Measurements from ENCODE around the gene SLC7A4.
"Not testable (repeated sequence)": the region's sequence is repeated elsewhere in the genome, so short reads cannot be mapped to it uniquely, and the experiment has no call there.

Gene SLC7A4, protein sequence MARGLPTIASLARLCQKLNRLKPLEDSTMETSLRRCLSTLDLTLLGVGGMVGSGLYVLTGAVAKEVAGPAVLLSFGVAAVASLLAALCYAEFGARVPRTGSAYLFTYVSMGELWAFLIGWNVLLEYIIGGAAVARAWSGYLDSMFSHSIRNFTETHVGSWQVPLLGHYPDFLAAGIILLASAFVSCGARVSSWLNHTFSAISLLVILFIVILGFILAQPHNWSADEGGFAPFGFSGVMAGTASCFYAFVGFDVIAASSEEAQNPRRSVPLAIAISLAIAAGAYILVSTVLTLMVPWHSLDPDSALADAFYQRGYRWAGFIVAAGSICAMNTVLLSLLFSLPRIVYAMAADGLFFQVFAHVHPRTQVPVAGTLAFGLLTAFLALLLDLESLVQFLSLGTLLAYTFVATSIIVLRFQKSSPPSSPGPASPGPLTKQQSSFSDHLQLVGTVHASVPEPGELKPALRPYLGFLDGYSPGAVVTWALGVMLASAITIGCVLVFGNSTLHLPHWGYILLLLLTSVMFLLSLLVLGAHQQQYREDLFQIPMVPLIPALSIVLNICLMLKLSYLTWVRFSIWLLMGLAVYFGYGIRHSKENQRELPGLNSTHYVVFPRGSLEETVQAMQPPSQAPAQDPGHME

DNA sequence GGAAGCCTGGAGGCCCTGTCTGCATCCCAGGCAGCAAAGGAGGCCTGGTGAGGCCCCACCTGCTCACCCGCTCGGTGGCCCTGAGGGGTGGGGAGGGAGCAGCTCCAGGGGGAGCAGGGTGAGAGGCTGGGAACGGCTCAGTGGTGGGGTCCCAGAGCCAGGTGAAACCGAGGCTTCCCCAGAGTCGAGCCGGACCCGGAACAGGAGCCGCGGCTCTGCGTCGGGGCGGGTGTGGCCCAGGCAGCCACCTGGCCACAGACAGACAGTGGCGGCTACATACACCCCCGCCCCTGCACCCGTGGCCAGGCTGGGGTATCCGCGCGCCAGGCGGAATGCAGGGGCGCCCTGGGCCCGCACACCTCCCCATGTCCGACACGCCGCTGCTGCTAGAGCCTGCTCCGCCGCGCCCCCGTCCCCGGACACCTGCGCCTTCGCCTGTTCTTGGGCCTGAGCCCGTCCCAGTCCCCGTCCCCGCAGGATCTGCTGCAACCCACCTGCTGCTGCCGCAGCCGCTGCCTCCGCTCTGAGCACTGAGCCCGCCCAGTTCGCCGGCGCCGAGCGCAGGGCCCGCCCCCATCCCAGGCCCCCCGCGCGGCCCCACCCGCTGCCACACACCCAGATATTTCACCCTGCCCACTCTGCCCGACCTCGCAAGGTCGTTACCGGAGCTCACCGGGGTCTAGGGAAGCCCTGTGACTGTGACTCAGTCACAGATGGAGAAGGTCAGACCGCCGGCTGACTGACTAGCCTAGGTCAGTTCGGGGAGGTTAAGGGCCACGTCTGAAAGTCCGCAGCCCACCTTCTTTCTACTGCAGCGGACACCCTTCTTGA is at the start of gene SLC7A4:
TSS of gene SLC7A4 (minus strand) at position 525 of the 831 bp plus-strand sequence. CDS start 749 bp downstream, outside the sequence.
- DNase-seq = no peak

DNA sequence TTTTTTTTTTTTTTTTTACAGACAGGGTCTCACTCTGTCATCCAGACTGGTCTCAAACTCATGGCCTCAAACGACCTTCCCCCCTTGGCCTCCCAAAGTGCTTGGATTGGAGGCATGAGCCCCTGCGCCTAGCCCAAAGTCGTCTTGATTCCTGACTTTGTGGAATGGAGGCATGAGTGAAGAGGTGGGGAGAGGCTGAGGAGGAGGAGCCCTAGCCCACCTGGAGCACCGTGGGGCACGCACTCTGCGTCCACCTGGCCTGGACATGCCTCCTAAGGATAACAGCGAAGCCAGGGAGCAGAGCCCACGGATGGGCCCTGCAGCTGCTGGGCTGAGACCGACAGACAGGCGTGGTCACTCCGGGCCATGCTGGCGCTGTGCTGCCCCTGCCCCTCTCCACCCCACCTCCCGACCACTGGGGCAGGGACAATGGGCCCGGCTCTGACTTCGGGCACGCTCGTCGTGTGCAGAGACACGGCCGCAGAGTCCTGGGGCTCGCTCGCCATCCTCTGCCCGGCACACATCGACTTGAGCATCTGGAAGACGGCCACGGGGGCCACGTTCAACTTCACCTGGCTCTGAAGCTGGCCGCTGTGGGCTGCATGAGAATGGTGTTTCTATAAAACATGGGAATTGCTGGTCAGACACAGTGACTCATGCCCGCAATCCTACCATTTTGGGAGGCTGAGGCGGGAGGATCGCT is 48.2 kb upstream of the SLC7A4 start:
- DNase-seq = no peak

DNA sequence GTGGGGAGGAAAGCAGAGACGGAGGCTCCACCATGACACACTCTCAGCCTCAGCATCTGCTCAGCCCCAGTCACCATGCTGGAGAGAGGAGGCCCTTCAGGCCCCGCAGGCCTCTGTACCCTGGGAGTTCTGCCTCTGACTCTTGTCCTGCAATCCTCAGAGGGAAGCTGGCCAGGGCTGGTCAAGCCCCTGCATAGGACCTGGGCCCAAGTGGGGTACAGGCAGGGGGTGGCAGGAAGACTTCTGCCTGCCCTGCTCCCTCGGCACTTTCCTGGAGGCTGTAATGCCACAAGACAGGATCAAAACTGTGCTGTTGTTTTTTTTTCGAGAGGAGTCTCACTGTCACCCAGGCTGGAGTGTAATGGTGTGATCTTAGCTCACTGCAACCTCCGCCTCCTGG is 47.1 kb upstream of the SLC7A4 start:
- no peak for DNase-seq

DNA sequence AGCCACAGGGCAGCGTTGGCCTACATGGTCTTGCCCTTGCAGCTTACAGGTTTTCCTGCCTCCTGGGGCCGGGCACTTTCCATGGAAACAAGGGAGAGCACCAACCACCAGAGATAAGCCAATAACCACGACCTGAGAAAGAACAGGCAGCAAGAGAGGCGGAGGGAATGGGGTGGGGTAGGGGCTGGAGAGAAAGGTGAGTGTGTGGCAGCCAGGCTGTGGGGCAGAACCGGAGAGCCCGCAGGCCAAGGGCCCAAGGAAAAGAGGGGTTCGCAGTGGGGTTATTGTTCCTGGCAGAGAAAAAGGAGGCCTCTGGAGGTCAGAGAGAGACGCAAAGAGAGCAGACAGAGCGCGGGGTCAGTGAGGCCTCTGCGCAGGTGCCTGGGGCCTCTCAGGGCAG is 46.6 kb upstream of the SLC7A4 start:
- DNase-seq = no peak

DNA sequence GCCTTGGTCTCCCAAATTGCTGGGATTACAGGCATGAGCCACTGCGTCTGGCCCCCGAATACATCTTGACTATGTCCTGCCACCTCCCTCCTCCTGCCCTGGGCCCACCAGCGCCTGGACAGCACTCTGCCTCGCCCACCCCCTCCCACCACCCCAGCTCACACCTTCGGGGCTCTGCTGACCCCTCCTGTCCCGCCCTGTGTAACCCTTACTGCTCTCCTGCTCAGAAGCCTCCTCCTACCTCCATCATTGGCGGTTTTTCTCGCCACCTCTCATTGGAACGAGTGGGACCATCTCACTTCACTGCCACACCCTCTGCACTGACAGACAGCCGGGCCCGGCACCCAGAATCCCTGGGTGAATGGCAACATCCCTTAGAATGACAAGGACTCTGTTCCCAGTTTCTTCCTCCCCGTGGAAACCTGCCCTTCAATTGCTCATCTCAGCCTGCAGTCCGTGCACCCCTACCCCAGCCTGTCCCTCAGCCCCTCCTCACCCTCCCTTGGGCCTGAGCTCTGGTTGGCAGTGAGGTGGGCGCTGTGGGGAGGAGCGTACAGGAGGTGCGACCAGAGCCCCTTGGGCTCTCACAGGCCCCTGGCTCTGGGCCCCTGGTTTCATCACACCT is 45.6 kb upstream of the SLC7A4 start:
- DNase-seq = no peak

DNA sequence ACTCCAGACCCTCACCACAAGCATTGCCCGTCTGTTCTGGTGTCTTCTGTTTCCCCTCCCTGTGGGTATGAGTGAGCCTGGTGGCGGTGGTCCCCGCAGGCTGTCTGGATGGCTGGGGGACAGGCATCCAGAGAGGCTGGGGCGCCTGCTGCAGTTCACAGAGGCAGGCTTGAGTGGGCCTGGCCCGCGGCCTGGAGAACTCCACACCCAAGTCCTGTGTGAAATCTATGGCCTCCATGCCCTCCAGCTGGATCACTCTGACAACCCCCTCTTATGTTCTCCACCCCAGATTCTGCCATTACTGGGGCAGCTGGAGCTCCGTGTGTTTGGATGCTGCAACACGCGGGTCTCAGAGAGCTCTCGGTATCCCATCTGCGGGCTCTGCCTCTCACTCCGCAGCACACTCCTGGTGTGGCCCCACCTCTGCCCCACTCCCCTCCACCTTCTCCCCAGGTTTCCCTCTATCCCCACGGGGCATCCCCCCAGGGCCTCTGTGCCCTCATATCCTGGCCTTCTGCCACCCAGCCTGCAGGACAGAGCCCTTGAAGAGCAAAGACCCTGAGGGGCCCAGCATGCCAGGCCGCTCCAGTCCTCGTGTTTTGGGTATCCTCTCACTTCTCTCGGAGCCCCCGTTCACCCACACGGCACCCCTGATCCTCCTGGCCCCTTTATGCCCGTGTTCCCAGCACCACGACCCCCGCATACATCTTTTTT is 44.7 kb upstream of the SLC7A4 start:
- no peak for DNase-seq

DNA sequence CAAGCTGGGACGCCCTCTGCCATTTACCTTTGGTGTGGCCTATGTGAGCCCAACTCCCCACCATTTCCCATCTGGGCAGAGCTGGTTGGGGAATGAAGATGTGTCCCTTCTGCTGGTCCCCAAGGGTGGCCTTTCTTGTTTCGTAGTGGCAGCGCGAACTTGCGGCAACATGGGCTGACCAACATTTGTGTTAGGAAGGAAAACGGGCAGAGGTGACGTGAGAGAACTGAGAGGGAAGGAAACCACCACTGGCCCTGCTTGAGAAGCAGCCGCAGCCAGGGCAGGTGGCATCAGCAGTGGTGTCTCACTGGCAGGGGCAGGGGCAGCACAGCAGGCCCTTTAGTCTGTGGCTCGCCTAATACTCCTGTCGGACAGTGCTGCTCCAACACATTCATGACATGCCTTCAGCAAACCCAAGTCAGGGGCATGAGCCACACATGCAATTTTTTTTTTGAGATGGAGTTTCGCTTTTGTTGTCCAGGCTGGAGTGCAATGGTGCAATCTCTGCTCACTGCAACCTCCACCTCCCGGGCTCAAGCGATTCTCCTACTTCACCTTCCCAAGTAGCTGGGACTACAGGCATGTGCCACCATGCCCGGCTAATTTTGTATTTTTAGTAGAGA is 43.3 kb upstream of the SLC7A4 start:
- no peak for DNase-seq

DNA sequence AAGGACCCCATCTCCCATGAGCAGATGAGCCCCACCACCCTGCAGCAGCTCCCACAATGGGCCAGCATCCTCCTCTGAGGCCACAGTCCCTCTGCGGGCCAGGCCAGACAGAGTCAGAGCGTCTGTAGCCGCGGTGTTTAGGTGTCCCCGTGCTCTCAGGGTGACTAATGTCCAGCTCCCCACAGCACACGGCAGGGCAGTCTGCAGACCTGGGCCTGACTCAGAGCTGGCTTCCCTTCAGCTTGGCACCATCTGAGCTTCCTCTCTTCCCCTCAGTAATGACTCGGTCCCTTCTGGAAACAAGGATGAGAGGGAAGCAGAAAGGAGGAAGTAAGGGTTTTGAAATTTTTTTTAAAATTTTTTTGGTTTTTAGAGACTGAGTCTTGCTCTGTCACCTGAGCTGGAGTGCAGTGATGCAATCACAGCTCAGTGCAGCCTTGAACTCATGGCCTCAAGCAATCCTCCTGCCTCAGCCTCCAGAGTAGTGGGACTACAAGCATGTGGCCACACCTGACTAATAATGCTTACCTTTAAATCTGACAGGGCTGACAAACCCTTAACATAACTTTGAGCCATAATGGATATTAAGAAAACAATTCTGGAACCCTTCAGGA is 41.8 kb upstream of the SLC7A4 start:
- no peak for DNase-seq

DNA sequence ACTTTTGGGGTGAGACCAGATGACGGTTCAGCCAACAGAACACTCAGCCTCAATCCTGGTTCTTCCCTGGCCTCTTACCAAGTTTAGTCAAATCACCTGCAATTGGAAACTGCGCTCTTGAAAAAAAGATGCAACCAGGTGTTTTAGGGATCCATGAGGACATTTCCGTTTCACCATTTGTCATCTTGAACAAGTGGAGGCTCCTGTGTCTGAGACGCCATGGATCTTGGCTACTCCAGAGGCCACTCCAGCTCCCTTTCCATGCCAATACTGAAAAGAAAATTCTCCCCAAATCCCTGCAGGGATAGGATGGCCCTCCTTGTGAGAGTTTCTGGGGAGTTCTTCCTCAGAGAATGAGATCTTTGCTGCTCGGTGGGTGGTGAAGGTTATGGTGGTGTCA is 41.1 kb upstream of the SLC7A4 start:
- DNase-seq = no peak

DNA sequence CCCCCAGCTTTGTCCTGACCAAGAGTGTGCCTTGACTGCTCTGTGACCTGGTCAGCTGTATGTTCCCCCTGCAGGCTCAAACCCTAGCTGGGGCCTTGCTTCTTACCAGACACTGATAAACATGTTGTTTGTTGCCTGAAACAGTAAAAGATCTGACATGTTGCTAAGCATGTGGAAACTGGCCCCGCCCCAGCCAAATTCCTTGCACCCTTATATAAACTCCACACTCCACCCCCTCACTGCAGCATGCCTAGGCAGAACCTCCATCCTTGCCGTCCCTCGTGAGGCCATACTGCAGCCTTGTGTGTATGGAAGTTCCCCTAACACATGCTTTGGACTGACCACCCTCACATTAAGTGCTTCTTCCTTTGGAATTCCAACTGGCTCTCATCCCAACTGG is 40.7 kb upstream of the SLC7A4 start:
- no peak for DNase-seq

DNA sequence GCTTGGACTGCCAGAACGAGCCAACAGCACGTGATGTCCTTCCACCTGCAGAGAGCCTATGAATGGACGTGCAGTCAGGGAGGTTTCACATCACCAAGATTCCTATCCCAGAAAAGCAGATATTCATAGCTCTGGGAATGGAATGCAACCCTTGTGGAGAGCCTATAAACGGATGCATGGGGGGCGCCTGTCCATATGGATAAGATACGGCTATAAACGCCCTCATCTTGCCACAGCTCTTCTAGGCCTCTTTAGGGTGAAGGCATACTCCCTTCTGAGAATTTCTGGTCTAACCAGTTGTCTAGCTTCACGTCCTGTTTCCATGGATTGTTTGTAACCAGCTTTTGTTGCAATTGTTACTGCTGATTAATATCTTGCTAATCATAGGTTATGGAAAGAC is 39.4 kb upstream of the SLC7A4 start:
- not testable (repeated sequence) for DNase-seq

DNA sequence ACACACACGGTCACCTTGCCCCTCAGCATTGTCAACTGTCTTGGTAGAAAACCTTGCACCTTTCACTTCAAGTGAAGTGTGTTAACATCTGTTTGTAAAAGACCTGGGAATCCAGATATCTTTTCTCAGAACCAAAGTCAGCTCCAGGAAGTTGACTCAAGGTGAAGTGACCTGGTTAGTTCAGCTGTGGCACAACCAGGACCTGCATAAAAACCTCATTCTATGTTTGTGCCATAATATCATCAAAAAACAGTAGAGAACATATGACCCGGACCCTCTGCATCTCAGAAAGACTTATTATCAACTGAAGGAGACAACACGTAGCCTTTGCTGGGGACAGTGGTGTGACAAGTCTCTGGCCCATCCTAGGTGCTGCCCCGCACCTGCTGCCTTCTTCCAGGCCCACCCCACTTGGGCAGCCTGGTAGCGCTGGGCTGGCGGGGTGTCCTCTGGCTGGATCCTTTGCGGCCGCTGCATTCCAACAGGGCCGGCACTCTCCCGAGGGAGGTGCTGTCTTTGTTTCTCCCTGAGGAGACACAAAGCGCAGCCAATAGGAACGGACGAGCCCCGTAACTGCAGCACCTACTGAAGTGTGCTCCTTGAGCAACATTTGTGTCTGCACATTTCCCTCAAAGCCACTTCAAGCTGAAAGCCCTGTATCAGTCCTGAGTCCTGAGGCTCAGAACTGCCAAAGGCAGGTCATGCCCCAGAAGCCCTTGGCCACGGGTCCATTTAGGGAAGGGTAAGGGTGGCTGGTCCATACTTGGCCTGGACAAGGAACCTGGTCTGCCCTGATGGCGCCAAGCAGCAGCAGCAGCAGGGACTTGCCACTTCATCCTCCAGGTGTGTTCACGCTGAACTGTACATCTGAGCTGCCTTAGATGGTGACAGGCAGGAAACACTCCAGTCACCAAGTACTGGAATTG is 38.6 kb upstream of the SLC7A4 start:
- DNase-seq = no peak

DNA sequence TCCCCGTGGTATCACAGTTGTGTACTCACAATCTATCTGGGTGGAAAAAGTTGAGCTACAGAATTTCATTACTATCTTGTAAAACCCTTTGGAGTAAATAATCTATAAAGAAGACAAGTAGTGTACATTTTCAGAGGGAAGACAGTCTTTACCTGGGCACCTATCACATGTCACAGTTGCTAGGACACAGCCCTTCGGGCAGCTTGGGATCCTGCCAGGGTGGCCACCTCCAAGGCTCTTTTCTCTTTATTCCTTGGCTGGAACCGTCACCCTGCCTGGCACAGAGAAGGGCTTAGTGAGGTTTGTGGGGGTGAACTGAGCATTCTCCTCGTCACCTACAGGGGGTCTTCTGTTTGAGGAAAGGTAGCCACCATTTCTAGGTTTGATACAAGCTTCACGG is 37.0 kb upstream of the SLC7A4 start:
- no peak for DNase-seq

DNA sequence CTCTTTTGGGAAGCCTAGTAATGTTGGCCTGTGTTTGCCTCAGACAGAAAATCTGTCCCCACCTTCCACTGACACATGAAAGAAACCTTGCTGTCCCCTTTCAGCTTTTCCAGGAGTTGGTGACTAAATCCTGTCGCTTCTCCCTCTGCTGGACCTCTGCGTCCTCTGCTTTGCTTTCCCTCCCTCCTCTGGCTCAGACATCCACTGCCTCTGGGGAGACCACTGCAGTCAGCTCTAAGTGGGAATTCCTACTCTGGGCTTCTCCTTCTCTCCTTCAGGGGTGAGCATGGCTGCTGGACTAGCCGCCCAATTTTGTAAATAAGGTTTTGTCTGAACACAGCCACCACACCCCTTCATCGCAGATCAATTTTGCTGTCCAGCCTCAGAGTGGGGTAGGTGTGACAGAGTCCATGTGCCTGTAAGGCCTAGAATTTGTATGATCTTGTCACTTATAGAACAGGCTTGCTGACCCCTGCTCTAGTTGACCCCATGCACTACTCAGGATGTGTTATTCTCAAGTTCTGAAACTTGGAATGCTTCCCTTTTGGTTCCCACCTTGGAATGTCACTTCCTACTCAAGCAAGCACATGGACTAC is 36.4 kb upstream of the SLC7A4 start:
- no peak for DNase-seq

DNA sequence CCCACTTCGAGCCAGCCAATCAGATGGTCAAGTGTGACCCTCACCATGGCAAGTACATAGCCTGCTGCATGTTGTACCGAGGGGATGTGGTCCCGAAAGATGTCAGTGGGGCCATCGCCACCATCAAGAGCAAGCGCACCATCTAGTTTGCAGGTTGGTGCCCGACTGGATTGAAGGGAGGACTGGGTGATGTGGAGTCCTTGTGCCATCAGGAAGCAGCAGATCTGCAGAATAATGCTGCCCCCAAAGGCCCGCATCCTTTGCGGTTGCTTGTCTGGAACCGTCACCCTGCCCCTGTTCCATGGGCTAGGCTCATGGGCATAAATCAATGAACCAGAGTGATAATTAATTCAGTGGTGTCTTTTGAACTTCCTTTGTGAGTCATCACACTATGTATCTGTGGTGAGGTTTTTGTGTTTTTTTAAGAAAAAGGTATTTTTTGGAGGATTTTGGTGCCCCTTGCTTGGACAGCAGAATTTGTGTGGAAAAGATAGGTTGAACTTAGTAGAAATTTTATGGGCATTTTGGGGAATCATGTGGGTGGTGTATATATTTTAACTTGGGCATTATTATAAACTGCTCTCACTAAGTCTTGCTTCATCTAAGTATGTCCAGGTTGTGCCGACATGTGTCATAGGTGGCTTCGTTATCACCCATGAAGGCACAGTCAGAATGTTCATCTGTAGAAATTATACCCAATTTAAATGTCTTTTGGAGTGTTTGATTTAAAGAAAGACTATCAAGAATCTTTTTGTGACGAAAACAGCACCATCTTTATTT is 35.7 kb upstream of the SLC7A4 start:
- DNase-seq = no peak

DNA sequence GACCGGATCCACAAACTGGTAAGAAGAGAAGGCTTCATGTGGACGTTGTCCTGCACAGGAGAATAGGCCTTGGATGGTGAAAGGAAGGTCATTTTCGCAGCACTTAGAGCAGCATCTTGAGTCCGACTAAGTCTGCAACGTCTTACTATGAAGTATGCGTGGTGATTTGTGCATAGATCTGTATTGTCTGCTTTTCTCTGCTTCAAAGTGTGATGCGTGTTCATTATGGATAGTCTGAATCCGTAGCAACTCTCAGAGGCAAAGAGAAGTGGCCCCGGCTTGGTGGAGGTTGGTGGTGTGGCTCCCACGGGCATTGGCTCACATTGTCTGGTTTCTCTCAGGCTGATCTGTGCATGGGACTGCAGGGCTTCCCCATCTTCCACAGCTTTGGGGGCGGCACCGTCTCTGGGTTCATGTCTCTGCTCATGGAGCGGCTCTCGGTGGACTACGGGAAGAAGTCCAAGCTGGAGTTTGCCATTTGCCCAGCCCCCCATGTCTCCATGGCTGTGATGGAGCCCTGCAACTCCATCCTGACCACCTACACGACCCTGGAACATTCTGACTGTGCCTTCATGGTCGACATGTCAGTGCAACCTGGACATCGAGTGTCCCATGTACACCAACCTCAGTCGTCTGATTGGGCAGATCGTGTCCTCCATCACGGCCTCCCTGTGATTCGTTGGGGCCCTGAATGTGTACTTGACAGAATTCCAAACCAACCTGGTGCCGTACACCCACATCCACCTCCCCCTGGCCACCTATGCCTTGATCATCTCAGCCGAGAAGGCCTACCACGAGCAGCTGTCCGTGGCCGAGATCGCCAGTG is 34.9 kb upstream of the SLC7A4 start:
- no peak for DNase-seq

All from bone marrow (tissue), 2 donors.